BLaER1 (cell line): ENCODE results near the gene NPAT.

Experiments used
- H3K27ac ChIP-seq: shearing (Covaris generic); formaldehyde crosslinking; 2 replicates; pipeline ENCODE4 v1.8.1; 2022
- H3K27me3 ChIP-seq: shearing (Covaris generic); formaldehyde crosslinking; 2 replicates; pipeline ENCODE4 v1.8.1; 2022
- H3K36me3 ChIP-seq: shearing (Covaris generic); formaldehyde crosslinking; 2 replicates; pipeline ENCODE4 v1.8.1; 2022
- H3K4me1 ChIP-seq: shearing (Covaris generic); formaldehyde crosslinking; 2 replicates; pipeline ENCODE4 v1.8.1; 2022
- H3K4me2 ChIP-seq: shearing (Covaris generic); formaldehyde crosslinking; 2 replicates; pipeline ENCODE4 v1.8.1; 2022
- H3K4me3 ChIP-seq: shearing (Covaris generic); formaldehyde crosslinking; 2 replicates; pipeline ENCODE4 v1.8.1; 2022
- H3K9ac ChIP-seq: shearing (Covaris generic); formaldehyde crosslinking; 2 replicates; pipeline ENCODE4 v1.8.1; 2022
- H3K9me3 ChIP-seq: shearing (Covaris generic); formaldehyde crosslinking; 2 replicates; pipeline ENCODE4 v1.8.1; 2022
- H4K20me1 ChIP-seq: shearing (Covaris generic); formaldehyde crosslinking; 2 replicates; pipeline ENCODE4 v1.8.1; 2022
- Cebpa-rat ChIP-seq: shearing (Covaris generic); IDR thresholded peaks from 2 replicates; pipeline ENCODE4 v1.8.1; 2022

Gene NPAT

GRCh38 chr11:108222574-108223347 is at the start of gene NPAT, which contains the start of gene ATM:
Gene NPAT, minus strand, starts transcription at chr11:108222638. Its CDS starts 102 bp downstream, at chr11:108222536.
Gene ATM, plus strand, starts transcription at chr11:108223067. Its CDS starts 4,558 bp downstream, at chr11:108227625.
- no peaks in the 10 kb centered on the region for H3K27me3 ChIP-seq
- peaks cover 42% of the 10 kb centered on the region for H4K20me1 ChIP-seq
- no peak for TF ChIP-seq Cebpa-rat
- H3K9ac ChIP-seq = peak within 1 kb of the TSS; percentile 94
- peaks cover 17% of the 10 kb centered on the region; the same call in 1 of the 2 replicates for H3K36me3 ChIP-seq
- peak within 1 kb of the TSS; percentile 91 for H3K4me2 ChIP-seq
- H3K27ac ChIP-seq = peak within 1 kb of the TSS; percentile 92
- H3K4me3 ChIP-seq = peak within 1 kb of the TSS; percentile 88
- no peaks in the 10 kb centered on the region for H3K9me3 ChIP-seq
- peaks cover 58% of the 10 kb centered on the region for H3K4me1 ChIP-seq

GRCh38 chr11:108269583-108269982 is 47.1 kb upstream of the NPAT start:
- H3K4me1 ChIP-seq = no peaks in the 10 kb centered on the region
- no peak overlapping the region for H3K4me2 ChIP-seq
- no peaks in the 10 kb centered on the region for H4K20me1 ChIP-seq
- no peak overlapping the region for H3K9ac ChIP-seq
- H3K9me3 ChIP-seq = peaks cover 20% of the 10 kb centered on the region
- no peak overlapping the region for H3K27ac ChIP-seq
- no peak overlapping the region for H3K4me3 ChIP-seq
- H3K27me3 ChIP-seq = no peaks in the 10 kb centered on the region
- H3K36me3 ChIP-seq = peaks cover 63% of the 10 kb centered on the region
- no peak for TF ChIP-seq Cebpa-rat

- Histone ChIP-seq H3K27me3 (no peaks in the 10 kb centered on the region), H3K4me2 (no peak overlapping the region), H3K4me3 (no peak overlapping the region), H4K20me1 (no peaks in the 10 kb centered on the region), H3K9ac (no peak overlapping the region), H3K4me1 (no peaks in the 10 kb centered on the region), H3K36me3 (peaks cover 71% of the 10 kb centered on the region), H3K27ac (no peak overlapping the region), H3K9me3 (no peaks in the 10 kb centered on the region)
- no peak for TF ChIP-seq Cebpa-rat
These were observed 30.7 kb upstream of the NPAT start for GRCh38 chr11:108253176-108253575.

GRCh38 chr11:108246885-108247284 is 24.4 kb upstream of the NPAT start:
- H3K9ac ChIP-seq = no peak overlapping the region
- no peaks in the 10 kb centered on the region for H3K27me3 ChIP-seq
- no peaks in the 10 kb centered on the region for H3K4me1 ChIP-seq
- no peak overlapping the region for H3K4me3 ChIP-seq
- H4K20me1 ChIP-seq = no peaks in the 10 kb centered on the region
- no peak overlapping the region for H3K27ac ChIP-seq
- peaks cover 71% of the 10 kb centered on the region for H3K36me3 ChIP-seq
- no peak overlapping the region for H3K4me2 ChIP-seq
- no peak for TF ChIP-seq Cebpa-rat
- H3K9me3 ChIP-seq = no peaks in the 10 kb centered on the region

GRCh38 chr11:108246308-108246707 is 23.9 kb upstream of the NPAT start:
- H3K36me3 ChIP-seq = peaks cover 73% of the 10 kb centered on the region
- H3K9me3 ChIP-seq = no peaks in the 10 kb centered on the region

GRCh38 chr11:108242422-108242821 is 20.0 kb upstream of the NPAT start:
- no peaks in the 10 kb centered on the region for H3K27me3 ChIP-seq
- no peaks in the 10 kb centered on the region for H4K20me1 ChIP-seq
- no peak for TF ChIP-seq Cebpa-rat
- H3K4me1 ChIP-seq = peaks cover 28% of the 10 kb centered on the region
- H3K36me3 ChIP-seq = peaks cover 67% of the 10 kb centered on the region
- H3K4me3 ChIP-seq = no peak overlapping the region
- H3K27ac ChIP-seq = no peak overlapping the region
- H3K9me3 ChIP-seq = 0 out of 2 replicates have a peak, but pooled peaks cover 6% of the 10 kb centered on the region
- H3K9ac ChIP-seq = no peak overlapping the region
- H3K4me2 ChIP-seq = no peak overlapping the region

More at GRCh38 chr11:108246308-108246707, 23.9 kb upstream of the NPAT start:
- Histone ChIP-seq H4K20me1 (no peaks in the 10 kb centered on the region), H3K4me1 (no peaks in the 10 kb centered on the region), H3K9ac (no peak overlapping the region), H3K4me3 (no peak overlapping the region), H3K4me2 (no peak overlapping the region), H3K27ac (no peak overlapping the region), H3K27me3 (no peaks in the 10 kb centered on the region)
- TF ChIP-seq Cebpa-rat = no peak

- no peaks in the 10 kb centered on the region for H3K27me3 ChIP-seq
- no peak overlapping the region for H3K27ac ChIP-seq
- H3K4me1 ChIP-seq = peaks cover 34% of the 10 kb centered on the region
- 0 out of 2 replicates have a peak, but pooled peaks cover 6% of the 10 kb centered on the region for H3K9me3 ChIP-seq
- H3K4me2 ChIP-seq = no peak overlapping the region
- peaks cover 58% of the 10 kb centered on the region for H3K36me3 ChIP-seq
- H3K9ac ChIP-seq = no peak overlapping the region
- no peaks in the 10 kb centered on the region for H4K20me1 ChIP-seq
- H3K4me3 ChIP-seq = no peak overlapping the region
- TF ChIP-seq Cebpa-rat = no peak
These were observed 19.0 kb upstream of the NPAT start for GRCh38 chr11:108241330-108242037.

- Histone ChIP-seq H3K27me3 (no peaks in the 10 kb centered on the region), H3K9ac (no peak overlapping the region), H3K36me3 (peaks cover 63% of the 10 kb centered on the region), H3K27ac (0 out of 2 replicates have a peak overlapping the region, but pooled peaks have one; percentile 85), H4K20me1 (no peaks in the 10 kb centered on the region), H3K4me2 (peak overlapping the region; percentile 95), H3K9me3 (0 out of 2 replicates have a peak, but pooled peaks cover 6% of the 10 kb centered on the region), H3K4me3 (no peak overlapping the region), H3K4me1 (peaks cover 54% of the 10 kb centered on the region)
- no peak for TF ChIP-seq Cebpa-rat
These were observed 16.6 kb upstream of the NPAT start for GRCh38 chr11:108239076-108239475.

GRCh38 chr11:108237058-108237481 is 14.6 kb upstream of the NPAT start:
- Histone ChIP-seq H3K4me3 (peak overlapping the region; percentile 52), H3K9ac (peak overlapping the region; percentile 73), H3K9me3 (0 out of 2 replicates have a peak, but pooled peaks cover 6% of the 10 kb centered on the region), H3K27ac (peak overlapping the region; percentile 85), H3K27me3 (no peaks in the 10 kb centered on the region), H3K4me2 (peak overlapping the region; percentile 95), H4K20me1 (no peaks in the 10 kb centered on the region), H3K36me3 (peaks cover 66% of the 10 kb centered on the region), H3K4me1 (peaks cover 54% of the 10 kb centered on the region)
- no peak for TF ChIP-seq Cebpa-rat

GRCh38 chr11:108235633-108236032 is 13.2 kb upstream of the NPAT start:
- Histone ChIP-seq H3K4me1 (peaks cover 54% of the 10 kb centered on the region), H3K9me3 (0 out of 2 replicates have a peak, but pooled peaks cover 6% of the 10 kb centered on the region), H4K20me1 (no peaks in the 10 kb centered on the region), H3K4me3 (no peak overlapping the region), H3K27me3 (no peaks in the 10 kb centered on the region), H3K9ac (0 out of 2 replicates have a peak overlapping the region, but pooled peaks have one; percentile 40), H3K4me2 (peak overlapping the region; percentile 95), H3K36me3 (peaks cover 69% of the 10 kb centered on the region), H3K27ac (peak overlapping the region; percentile 85)
- no peak for TF ChIP-seq Cebpa-rat
